Large intestine (tissue), 3 donors: ENCODE measurements around the gene POLR2B. TPM values are rescaled to one million over a fixed set of nuclear protein-coding genes. Genes with fewer than 3 reads are reported as not detected.
A peak's percentile ranks its signal among the peaks of the same experiment; 100 is the strongest.
"Not testable (repeated sequence)": the region's sequence is repeated elsewhere in the genome, so short reads cannot be mapped to it uniquely, and the experiment has no call there.

Experiments used
- DNase-seq, 2 donors: peaks; one replicate each; pipeline versions ENCODE4 v3.0.0 to v3.0.0-alpha.2; 2013
- H3K27ac ChIP-seq: one replicate; pipeline ENCODE4 v1.5.1; 2013; ENCODE audit warnings: low read length
- H3K27me3 ChIP-seq: 2 replicates; pipeline ENCODE4 v1.6.1; 2013; ENCODE audit warnings: low read length; ENCODE audit not compliant: control insufficient read depth, insufficient read depth
- H3K36me3 ChIP-seq: 2 replicates; pipeline ENCODE4 v1.6.1; 2013; ENCODE audit warnings: low read length; ENCODE audit not compliant: control insufficient read depth, insufficient read depth
- H3K4me1 ChIP-seq: one replicate; pipeline ENCODE4 v1.6.1; 2013; ENCODE audit warnings: low read length; ENCODE audit not compliant: control insufficient read depth, insufficient read depth
- H3K4me3 ChIP-seq: one replicate; pipeline ENCODE4 v1.5.1; 2013; ENCODE audit warnings: low read length
- H3K9me3 ChIP-seq: one replicate; pipeline ENCODE4 v1.6.1; 2013; ENCODE audit warnings: mild to moderate bottlenecking, low read depth, low read length, moderate library complexity; ENCODE audit not compliant: control insufficient read depth
- WGBS: methylation state at CpG from one replicate; pipeline ENCODE4 v1.1.5; 2013; ENCODE audit warnings: low lambda C conversion rate; ENCODE audit not compliant: insufficient coverage; 5-methylcytosine and 5-hydroxymethylcytosine counted together
- polyA plus RNA-seq: library from polyadenylated mRNA; unstranded; fragments of 120-200 nt; gene quantifications from one replicate; pipeline ENCODE4 v1.2.1, GENCODE V29; 2013

The POLR2B gene
- polyA plus RNA-seq, 1 donor, result 80.7 TPM

GRCh38 chr4:57047046-57047445 is 68.3 kb downstream of the POLR2B start:
- WGBS, result 100% methylated on average over 1 of the region's 6 CpGs
- H3K9me3 ChIP-seq, H3K27me3 ChIP-seq, H3K36me3 ChIP-seq, DNase-seq, H3K27ac ChIP-seq, H3K4me1 ChIP-seq, H3K4me3 ChIP-seq: not testable (repeated sequence)

- WGBS, result no CpG with 5 or more reads among the region's 1 CpG
- no peaks in the 10 kb centered on the region for H3K4me1 ChIP-seq
Observed at GRCh38 chr4:57048590-57049304, 70.1 kb downstream of the POLR2B start.

GRCh38 chr4:57051095-57051494 is 72.4 kb downstream of the POLR2B start:
- Histone ChIP-seq H3K36me3 (no peaks in the 10 kb centered on the region), H3K9me3 (no peaks in the 10 kb centered on the region), H3K4me1 (no peaks in the 10 kb centered on the region), H3K27me3 (peaks cover under 1% of the 10 kb centered on the region), H3K27ac (no peak overlapping the region), H3K4me3 (no peak overlapping the region)
- 80% methylated on average over 1 of the region's 3 CpGs for whole genome bisulfite sequencing
- DNase-seq, result no peak

More at GRCh38 chr4:57048590-57049304, 70.1 kb downstream of the POLR2B start:
- Histone ChIP-seq H3K27ac (no peak overlapping the region), H3K4me3 (no peak overlapping the region), H3K36me3 (no peaks in the 10 kb centered on the region), H3K27me3 (no peaks in the 10 kb centered on the region), H3K9me3 (no peaks in the 10 kb centered on the region)
- DNase-seq, result no peak

GRCh38 chr4:57051524-57051923 is 72.8 kb downstream of the POLR2B start:
- H3K27ac ChIP-seq, result no peak overlapping the region
- peaks cover 2% of the 10 kb centered on the region for H3K27me3 ChIP-seq
- DNase-seq, result no peak
- H3K36me3 ChIP-seq, result no peaks in the 10 kb centered on the region
- H3K4me1 ChIP-seq, result no peaks in the 10 kb centered on the region
- no peaks in the 10 kb centered on the region for H3K9me3 ChIP-seq
- 100% methylated on average over 1 of the region's 2 CpGs for WGBS
- no peak overlapping the region for H3K4me3 ChIP-seq

- Histone ChIP-seq H3K27ac (no peak overlapping the region), H3K27me3 (peaks cover 2% of the 10 kb centered on the region), H3K4me3 (no peak overlapping the region), H3K9me3 (no peaks in the 10 kb centered on the region), H3K36me3 (no peaks in the 10 kb centered on the region), H3K4me1 (no peaks in the 10 kb centered on the region)
- WGBS, result no CpG with 5 or more reads among the region's 5 CpGs
- DNase-seq, result no peak
Observed at GRCh38 chr4:57053508-57053907, 74.8 kb downstream of the POLR2B start.

GRCh38 chr4:57055886-57056285 is 77.2 kb downstream of the POLR2B start:
- H3K27me3 ChIP-seq, result peaks cover 2% of the 10 kb centered on the region
- no peak overlapping the region for H3K27ac ChIP-seq

GRCh38 chr4:57059890-57060716 is 81.4 kb downstream of the POLR2B start:
- no peaks in the 10 kb centered on the region for H3K36me3 ChIP-seq
- no peak overlapping the region for H3K27ac ChIP-seq
- no peaks in the 10 kb centered on the region for H3K4me1 ChIP-seq
- no CpG with 5 or more reads among the region's 6 CpGs for WGBS
- peaks cover 2% of the 10 kb centered on the region for H3K27me3 ChIP-seq
- peak in 1 of 2 donors; percentile 22 for DNase-seq
- no peaks in the 10 kb centered on the region for H3K9me3 ChIP-seq
- H3K4me3 ChIP-seq, result no peak overlapping the region

More at GRCh38 chr4:57055886-57056285, 77.2 kb downstream of the POLR2B start:
- DNase-seq, result no peak
- Histone ChIP-seq H3K36me3 (no peaks in the 10 kb centered on the region), H3K4me3 (no peak overlapping the region), H3K9me3 (no peaks in the 10 kb centered on the region), H3K4me1 (no peaks in the 10 kb centered on the region)
- WGBS, result 45% methylated on average over 3 of the region's 14 CpGs

- WGBS, result no CpG with 5 or more reads among the region's 6 CpGs
- H3K36me3 ChIP-seq, H3K4me1 ChIP-seq, DNase-seq, H3K4me3 ChIP-seq, H3K9me3 ChIP-seq, H3K27me3 ChIP-seq, H3K27ac ChIP-seq: not testable (repeated sequence)
Observed at GRCh38 chr4:57060717-57061067, 82.0 kb downstream of the POLR2B start.

- Histone ChIP-seq H3K9me3 (no peaks in the 10 kb centered on the region), H3K27ac (no peak overlapping the region), H3K4me1 (no peaks in the 10 kb centered on the region), H3K4me3 (no peak overlapping the region), H3K27me3 (no peaks in the 10 kb centered on the region), H3K36me3 (no peaks in the 10 kb centered on the region)
- DNase-seq, result no peak
- WGBS, result no CpG with 5 or more reads among the region's 5 CpGs
Observed at GRCh38 chr4:57061395-57061794, 82.7 kb downstream of the POLR2B start.

- Histone ChIP-seq H3K36me3 (no peaks in the 10 kb centered on the region), H3K9me3 (no peaks in the 10 kb centered on the region), H3K4me3 (no peak overlapping the region), H3K27ac (no peak overlapping the region), H3K27me3 (no peaks in the 10 kb centered on the region), H3K4me1 (no peaks in the 10 kb centered on the region)
- WGBS, result 40% methylated on average over 1 of the region's 1 CpG
- no peak for DNase-seq
Observed at GRCh38 chr4:57063518-57063917, 84.8 kb downstream of the POLR2B start.
